GM12864 (cell line): ENCODE results near the gene KCNQ5.
"Not testable (repeated sequence)": the region's sequence is repeated elsewhere in the genome, so short reads cannot be mapped to it uniquely, and the experiment has no call there.

Experiments
- DNase-seq: peaks from one replicate; pipeline ENCODE4 v3.0.0-alpha.2; 2011; ENCODE audit warnings: low read depth
- H3K4me3 ChIP-seq: 2 replicates; pipeline ENCODE4 v1.5.1; 2011; ENCODE audit warnings: mild to moderate bottlenecking, low read depth, low read length, control low read depth
- CTCF ChIP-seq: IDR thresholded peaks from 2 replicates; pipeline ENCODE4 v1.5.1; 2011; ENCODE audit warnings: low read depth, mild to moderate bottlenecking, moderate library complexity, low read length, control low read depth, inconsistent platforms; ENCODE audit errors: missing control alignments

KCNQ5 gene

GRCh38 chr6:73225396-73225795, 603.5 kb downstream of the KCNQ5 start, which contains the start of gene KHDC1L:
Gene KHDC1L (minus strand): TSS chr6:73225496. CDS start chr6:73225408, 88 bp downstream.
- no peak for TF ChIP-seq CTCF
- no peak for DNase-seq
- H3K4me3 ChIP-seq = no peak within 1 kb of the TSS

GRCh38 chr6:73227606-73228255, 605.9 kb downstream of the KCNQ5 start:
- no peak overlapping the region for H3K4me3 ChIP-seq
- no peak for TF ChIP-seq CTCF
- DNase-seq = no peak

- no peak for DNase-seq
- no peak overlapping the region for H3K4me3 ChIP-seq
- no peak for TF ChIP-seq CTCF
Measured at GRCh38 chr6:73231986-73232391, 610.1 kb downstream of the KCNQ5 start.

- TF ChIP-seq CTCF = no peak
- H3K4me3 ChIP-seq = no peak overlapping the region
- DNase-seq = no peak
Measured at GRCh38 chr6:73233048-73233447, 611.2 kb downstream of the KCNQ5 start.

- not testable (repeated sequence) for DNase-seq, H3K4me3 ChIP-seq
Measured at GRCh38 chr6:73233971-73234370, 612.1 kb downstream of the KCNQ5 start.

GRCh38 chr6:73234733-73235132, 612.9 kb downstream of the KCNQ5 start:
- H3K4me3 ChIP-seq = no peak overlapping the region
- TF ChIP-seq CTCF = no peak
- DNase-seq = no peak

GRCh38 chr6:73236144-73236750, 614.4 kb downstream of the KCNQ5 start:
- TF ChIP-seq CTCF = no peak
- no peak for DNase-seq
- H3K4me3 ChIP-seq = no peak overlapping the region
